ENCODE measurements around the gene CD80. TPM values are rescaled to one million over a fixed set of nuclear protein-coding genes. Genes with fewer than 3 reads are reported as not detected.
A peak's percentile ranks its signal among the peaks of the same experiment; 100 is the strongest.

The CD80 gene
- polyA plus RNA-seq, 4 donors: 0.21 to 0.53 (median 0.27) TPM; not detected in 1

GRCh38 chr3:119529883-119530282 lies 29.5 kb downstream of the CD80 start:
- no peaks in the 10 kb centered on the region for H3K9me3 ChIP-seq (ENCODE audit: control insufficient read depth in 2 of 2, insufficient read depth in 1 of 2, low read depth in 1 of 2, low read length in 1 of 2)
- H3K27me3 ChIP-seq (ENCODE audit: control insufficient read depth in 3 of 3, insufficient read depth in 3 of 3, low read length in 3 of 3): no peaks in the 10 kb centered on the region
- H3K4me1 ChIP-seq (ENCODE audit: control insufficient read depth in 3 of 3, insufficient read depth in 2 of 3, low read depth in 1 of 3, low read length in 2 of 3): no peaks in the 10 kb centered on the region
- FAIRE-seq: no peak
- H3K4me3 ChIP-seq (ENCODE audit: low read depth in 1 of 3, low read length in 3 of 3): no peak overlapping the region
- peaks cover 0 to 4% (median 2%) of the 10 kb centered on the region in 3 donors for H3K36me3 ChIP-seq (ENCODE audit: control insufficient read depth in 3 of 3, insufficient read depth in 2 of 3, low read depth in 1 of 3, low read length in 3 of 3)
- no peak overlapping the region for H3K27ac ChIP-seq (ENCODE audit: low read depth in 1 of 3, low read length in 2 of 3)
- DNase-seq: no peak

- no peaks in the 10 kb centered on the region for H3K9me3 ChIP-seq (ENCODE audit: control insufficient read depth in 2 of 2, insufficient read depth in 1 of 2, low read depth in 1 of 2, low read length in 1 of 2)
- H3K36me3 ChIP-seq (ENCODE audit: control insufficient read depth in 3 of 3, insufficient read depth in 2 of 3, low read depth in 1 of 3, low read length in 3 of 3): peaks cover 4 to 9% (median 4%) of the 10 kb centered on the region in 3 donors
- H3K4me1 ChIP-seq (ENCODE audit: control insufficient read depth in 3 of 3, insufficient read depth in 2 of 3, low read depth in 1 of 3, low read length in 2 of 3): no peaks in the 10 kb centered on the region
- WGBS, 3 donors: 82 to 98% (median 89%) methylated on average over 5 of the region's 5 CpGs
- FAIRE-seq (no peak), DNase-seq (no peak)
- no peak overlapping the region for H3K27ac ChIP-seq (ENCODE audit: low read depth in 1 of 3, low read length in 2 of 3)
- no peaks in the 10 kb centered on the region for H3K27me3 ChIP-seq (ENCODE audit: control insufficient read depth in 3 of 3, insufficient read depth in 3 of 3, low read length in 3 of 3)
- no peak overlapping the region for H3K4me3 ChIP-seq (ENCODE audit: low read depth in 1 of 3, low read length in 3 of 3)
These were observed 31.7 kb downstream of the CD80 start for GRCh38 chr3:119527714-119528113.

- peaks cover 0 to 2% of the 10 kb centered on the region in 2 donors for H3K9me3 ChIP-seq (ENCODE audit: control insufficient read depth in 2 of 2, insufficient read depth in 1 of 2, low read depth in 1 of 2, low read length in 1 of 2)
- DNase-seq: no peak
- H3K36me3 ChIP-seq (ENCODE audit: control insufficient read depth in 3 of 3, insufficient read depth in 2 of 3, low read depth in 1 of 3, low read length in 3 of 3): peaks cover 4 to 19% (median 10%) of the 10 kb centered on the region in 3 donors
- H3K27ac ChIP-seq (ENCODE audit: low read depth in 1 of 3, low read length in 2 of 3): no peak overlapping the region
- no peak for FAIRE-seq
- no peaks in the 10 kb centered on the region for H3K27me3 ChIP-seq (ENCODE audit: control insufficient read depth in 3 of 3, insufficient read depth in 3 of 3, low read length in 3 of 3)
- no peaks in the 10 kb centered on the region for H3K4me1 ChIP-seq (ENCODE audit: control insufficient read depth in 3 of 3, insufficient read depth in 2 of 3, low read depth in 1 of 3, low read length in 2 of 3)
- 74 to 95% (median 90%) methylated on average over 4 of the region's 4 CpGs for WGBS, 3 donors
- H3K4me3 ChIP-seq (ENCODE audit: low read depth in 1 of 3, low read length in 3 of 3): no peak overlapping the region
These were observed 34.3 kb downstream of the CD80 start for GRCh38 chr3:119524931-119525662.

DNA sequence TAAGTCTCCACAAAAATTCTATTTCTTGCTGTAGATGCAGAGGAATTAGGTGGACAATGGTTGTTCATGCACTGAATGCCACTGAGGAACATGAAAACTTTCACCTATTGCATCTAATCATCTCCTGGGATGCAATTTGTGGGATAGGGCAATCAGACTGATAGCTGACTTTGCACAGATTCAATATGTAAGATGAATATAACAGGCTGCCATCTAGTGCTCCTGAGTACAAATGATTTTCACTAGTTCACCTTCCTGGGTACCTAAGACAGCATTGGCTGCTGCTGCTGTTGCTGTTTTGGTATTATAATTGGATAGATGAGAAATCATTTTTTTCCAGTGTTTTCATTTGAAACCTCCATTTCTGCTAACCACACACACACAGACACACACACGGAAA lies 41.4 kb downstream of the CD80 start:
- FAIRE-seq: no peak

GRCh38 chr3:119517112-119517511 lies 42.3 kb downstream of the CD80 start:
- H3K4me1 ChIP-seq (ENCODE audit: control insufficient read depth in 3 of 3, insufficient read depth in 2 of 3, low read depth in 1 of 3, low read length in 2 of 3): no peaks in the 10 kb centered on the region
- H3K9me3 ChIP-seq (ENCODE audit: control insufficient read depth in 2 of 2, insufficient read depth in 1 of 2, low read depth in 1 of 2, low read length in 1 of 2): peaks cover 0 to 4% of the 10 kb centered on the region in 2 donors
- H3K4me3 ChIP-seq (ENCODE audit: low read depth in 1 of 3, low read length in 3 of 3): no peak overlapping the region
- H3K27me3 ChIP-seq (ENCODE audit: control insufficient read depth in 3 of 3, insufficient read depth in 3 of 3, low read length in 3 of 3): no peaks in the 10 kb centered on the region
- no peak for DNase-seq
- peaks cover 12 to 31% (median 25%) of the 10 kb centered on the region in 3 donors for H3K36me3 ChIP-seq (ENCODE audit: control insufficient read depth in 3 of 3, insufficient read depth in 2 of 3, low read depth in 1 of 3, low read length in 3 of 3)
- FAIRE-seq: no peak
- no peak overlapping the region for H3K27ac ChIP-seq (ENCODE audit: low read depth in 1 of 3, low read length in 2 of 3)
- WGBS, 3 donors: 81 to 91% (median 82%) methylated on average over 2 of the region's 2 CpGs

More for the DNA sequence above, 41.4 kb downstream of the CD80 start:
- no peak overlapping the region for H3K4me3 ChIP-seq (ENCODE audit: low read depth in 1 of 3, low read length in 3 of 3)
- no peaks in the 10 kb centered on the region for H3K4me1 ChIP-seq (ENCODE audit: control insufficient read depth in 3 of 3, insufficient read depth in 2 of 3, low read depth in 1 of 3, low read length in 2 of 3)
- WGBS, 3 donors: 94 to 100% (median 100%) methylated on average over 1 of the region's 1 CpG
- no peak overlapping the region for H3K27ac ChIP-seq (ENCODE audit: low read depth in 1 of 3, low read length in 2 of 3)
- DNase-seq: no peak
- peaks cover 12 to 27% (median 24%) of the 10 kb centered on the region in 3 donors for H3K36me3 ChIP-seq (ENCODE audit: control insufficient read depth in 3 of 3, insufficient read depth in 2 of 3, low read depth in 1 of 3, low read length in 3 of 3)
- H3K27me3 ChIP-seq (ENCODE audit: control insufficient read depth in 3 of 3, insufficient read depth in 3 of 3, low read length in 3 of 3): no peaks in the 10 kb centered on the region
- H3K9me3 ChIP-seq (ENCODE audit: control insufficient read depth in 2 of 2, insufficient read depth in 1 of 2, low read depth in 1 of 2, low read length in 1 of 2): peaks cover 0 to 4% of the 10 kb centered on the region in 2 donors

DNA sequence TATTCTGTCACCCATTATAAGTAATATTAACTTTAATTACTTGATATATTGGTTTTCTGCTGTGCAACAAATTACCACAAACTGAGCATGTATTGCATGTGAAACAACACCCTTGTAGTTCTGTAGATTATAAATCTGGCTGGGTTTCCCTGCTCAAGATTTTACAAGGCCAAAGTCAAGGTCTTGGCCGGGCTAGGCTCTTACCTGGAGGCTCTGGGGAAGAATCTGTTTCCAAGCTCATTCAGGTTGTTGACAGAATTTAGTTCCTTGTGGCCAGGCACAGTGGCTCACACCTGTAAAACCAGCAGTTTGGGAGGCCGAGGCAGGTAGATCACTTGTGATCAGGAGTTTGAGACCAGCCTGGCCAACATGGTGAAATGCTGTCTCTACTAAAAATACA lies 44.8 kb downstream of the CD80 start:
- FAIRE-seq: no peak

DNA sequence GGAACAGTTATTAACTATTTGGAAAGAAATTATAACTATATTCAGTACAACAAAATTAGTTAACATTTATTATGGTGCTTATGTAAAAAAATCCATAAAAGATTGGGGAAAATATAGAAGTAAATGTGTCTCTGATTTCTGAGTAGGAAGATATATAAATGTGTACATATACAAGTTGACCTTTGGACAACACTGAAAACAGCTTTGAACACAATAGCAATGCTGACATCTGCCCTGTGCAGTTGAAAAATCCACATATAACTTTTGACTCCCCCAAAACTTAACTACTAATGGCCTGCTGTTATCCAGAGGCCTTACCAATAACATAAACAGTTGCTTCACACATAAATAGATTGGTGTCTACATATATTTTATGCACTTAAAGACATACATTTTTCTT lies 48.7 kb downstream of the CD80 start:
- FAIRE-seq: no peak
- Histone ChIP-seq H3K4me3 (ENCODE audit: low read depth in 1 of 3, low read length in 3 of 3) (no peak overlapping the region), H3K9me3 (ENCODE audit: control insufficient read depth in 2 of 2, insufficient read depth in 1 of 2, low read depth in 1 of 2, low read length in 1 of 2) (no peaks in the 10 kb centered on the region), H3K27me3 (ENCODE audit: control insufficient read depth in 3 of 3, insufficient read depth in 3 of 3, low read length in 3 of 3) (no peaks in the 10 kb centered on the region), H3K36me3 (ENCODE audit: control insufficient read depth in 3 of 3, insufficient read depth in 2 of 3, low read depth in 1 of 3, low read length in 3 of 3) (peaks cover 3 to 26% (median 6%) of the 10 kb centered on the region in 3 donors), H3K4me1 (ENCODE audit: control insufficient read depth in 3 of 3, insufficient read depth in 2 of 3, low read depth in 1 of 3, low read length in 2 of 3) (no peaks in the 10 kb centered on the region), H3K27ac (ENCODE audit: low read depth in 1 of 3, low read length in 2 of 3) (no peak overlapping the region)
- DNase-seq: peak in 1 of 2 donors; percentile 25

More for the DNA sequence above, 44.8 kb downstream of the CD80 start:
- Histone ChIP-seq H3K27ac (ENCODE audit: low read depth in 1 of 3, low read length in 2 of 3) (no peak overlapping the region), H3K36me3 (ENCODE audit: control insufficient read depth in 3 of 3, insufficient read depth in 2 of 3, low read depth in 1 of 3, low read length in 3 of 3) (peaks cover 12 to 26% (median 18%) of the 10 kb centered on the region in 3 donors), H3K4me3 (ENCODE audit: low read depth in 1 of 3, low read length in 3 of 3) (no peak overlapping the region), H3K27me3 (ENCODE audit: control insufficient read depth in 3 of 3, insufficient read depth in 3 of 3, low read length in 3 of 3) (no peaks in the 10 kb centered on the region), H3K4me1 (ENCODE audit: control insufficient read depth in 3 of 3, insufficient read depth in 2 of 3, low read depth in 1 of 3, low read length in 2 of 3) (no peaks in the 10 kb centered on the region), H3K9me3 (ENCODE audit: control insufficient read depth in 2 of 2, insufficient read depth in 1 of 2, low read depth in 1 of 2, low read length in 1 of 2) (peaks cover 0 to 2% of the 10 kb centered on the region in 2 donors)
- DNase-seq: no peak
- 61 to 91% (median 87%) methylated on average over 2 of the region's 2 CpGs for WGBS, 3 donors

GRCh38 chr3:119508172-119508845 lies 51.1 kb downstream of the CD80 start:
- no peak overlapping the region for H3K4me3 ChIP-seq (ENCODE audit: low read depth in 1 of 3, low read length in 3 of 3)
- H3K9me3 ChIP-seq (ENCODE audit: control insufficient read depth in 2 of 2, insufficient read depth in 1 of 2, low read depth in 1 of 2, low read length in 1 of 2): no peaks in the 10 kb centered on the region
- H3K36me3 ChIP-seq (ENCODE audit: control insufficient read depth in 3 of 3, insufficient read depth in 2 of 3, low read depth in 1 of 3, low read length in 3 of 3): peaks cover 2 to 28% (median 3%) of the 10 kb centered on the region in 3 donors
- DNase-seq (no peak), FAIRE-seq (no peak)
- no peak overlapping the region for H3K27ac ChIP-seq (ENCODE audit: low read depth in 1 of 3, low read length in 2 of 3)
- 65 to 73% (median 73%) methylated on average over 1 of the region's 1 CpG for WGBS, 3 donors
- no peaks in the 10 kb centered on the region for H3K4me1 ChIP-seq (ENCODE audit: control insufficient read depth in 3 of 3, insufficient read depth in 2 of 3, low read depth in 1 of 3, low read length in 2 of 3)
- H3K27me3 ChIP-seq (ENCODE audit: control insufficient read depth in 3 of 3, insufficient read depth in 3 of 3, low read length in 3 of 3): no peaks in the 10 kb centered on the region

All from small intestine (tissue), 7 donors.